Cardiac fibroblast (primary cell): ENCODE results near the gene TVP23A.
"Not testable (repeated sequence)": the region's sequence is repeated elsewhere in the genome, so short reads cannot be mapped to it uniquely, and the experiment has no call there.

Experiments
- DNase-seq, 2 donors: peaks; one replicate each; pipeline versions ENCODE4 v3.0.0 to v3.0.0-alpha.2; 2010; ENCODE audit warnings: low read depth in 2 of 2
- H3K4me3 ChIP-seq, 2 donors: replicated peaks in 1 of 2; 1 replicate in 1 of 2; 2 replicates in 1 of 2; pipeline ENCODE4 v1.5.1; 2011; ENCODE audit warnings: low read depth in 2 of 2, low read length in 2 of 2, mild to moderate bottlenecking in 2 of 2, moderate library complexity in 1 of 2
- TF ChIP-seq, protein P1 (sequence below): IDR thresholded peaks from one replicate; pipeline ENCODE4 v1.5.1; 2011; ENCODE audit warnings: low read depth, mild to moderate bottlenecking, low read length, inconsistent platforms

TVP23A gene

DNA sequence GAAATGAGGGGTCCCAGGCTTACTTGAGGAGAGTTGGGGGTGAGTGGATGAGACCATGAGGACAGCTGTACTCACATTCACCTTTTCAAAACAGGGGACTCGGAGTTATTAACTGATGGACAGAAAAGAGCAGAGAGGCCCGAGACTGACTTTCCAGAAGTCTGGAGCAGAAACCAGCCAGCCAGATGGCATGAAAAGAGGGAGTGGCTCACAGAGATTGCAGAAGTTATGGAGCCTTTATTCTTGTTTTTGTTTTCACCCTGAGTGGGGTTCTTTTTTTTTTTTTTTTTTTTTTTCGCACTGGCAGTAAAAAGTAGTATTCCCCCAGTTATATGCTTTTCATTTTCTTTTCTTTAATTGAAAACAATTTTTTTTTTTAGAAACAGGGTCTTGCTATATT lies 18.9 kb downstream of the TVP23A start:
- no peak for DNase-seq
- TF ChIP-seq, protein P1, sequence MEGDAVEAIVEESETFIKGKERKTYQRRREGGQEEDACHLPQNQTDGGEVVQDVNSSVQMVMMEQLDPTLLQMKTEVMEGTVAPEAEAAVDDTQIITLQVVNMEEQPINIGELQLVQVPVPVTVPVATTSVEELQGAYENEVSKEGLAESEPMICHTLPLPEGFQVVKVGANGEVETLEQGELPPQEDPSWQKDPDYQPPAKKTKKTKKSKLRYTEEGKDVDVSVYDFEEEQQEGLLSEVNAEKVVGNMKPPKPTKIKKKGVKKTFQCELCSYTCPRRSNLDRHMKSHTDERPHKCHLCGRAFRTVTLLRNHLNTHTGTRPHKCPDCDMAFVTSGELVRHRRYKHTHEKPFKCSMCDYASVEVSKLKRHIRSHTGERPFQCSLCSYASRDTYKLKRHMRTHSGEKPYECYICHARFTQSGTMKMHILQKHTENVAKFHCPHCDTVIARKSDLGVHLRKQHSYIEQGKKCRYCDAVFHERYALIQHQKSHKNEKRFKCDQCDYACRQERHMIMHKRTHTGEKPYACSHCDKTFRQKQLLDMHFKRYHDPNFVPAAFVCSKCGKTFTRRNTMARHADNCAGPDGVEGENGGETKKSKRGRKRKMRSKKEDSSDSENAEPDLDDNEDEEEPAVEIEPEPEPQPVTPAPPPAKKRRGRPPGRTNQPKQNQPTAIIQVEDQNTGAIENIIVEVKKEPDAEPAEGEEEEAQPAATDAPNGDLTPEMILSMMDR, result no peak
- no peak overlapping the region for H3K4me3 ChIP-seq

DNA sequence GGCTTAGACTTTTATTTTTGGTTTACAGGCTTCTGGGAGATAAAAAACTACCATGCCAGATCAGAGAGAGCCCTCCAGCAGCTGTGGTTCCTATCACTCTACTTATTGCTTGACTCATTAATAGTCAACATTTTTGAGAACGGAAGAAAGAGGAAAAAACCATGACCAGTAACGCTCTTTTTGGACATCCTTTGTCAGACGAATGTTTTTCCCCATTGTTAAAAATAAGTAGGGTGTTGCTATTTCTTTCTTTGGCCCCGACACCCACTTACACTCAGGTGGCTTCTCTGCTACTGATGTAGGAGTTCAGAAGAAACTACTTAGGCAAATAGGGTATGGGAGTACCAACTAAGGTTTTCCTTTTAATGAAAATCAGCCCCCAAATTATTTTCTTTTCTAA lies 27.5 kb downstream of the TVP23A start:
- DNase-seq, result no peak
- H3K4me3 ChIP-seq, result no peak overlapping the region
- TF ChIP-seq, protein P1, result no peak

GRCh38 chr16:10788630-10789029 lies 30.0 kb downstream of the TVP23A start:
- not testable (repeated sequence) for H3K4me3 ChIP-seq, DNase-seq

DNA sequence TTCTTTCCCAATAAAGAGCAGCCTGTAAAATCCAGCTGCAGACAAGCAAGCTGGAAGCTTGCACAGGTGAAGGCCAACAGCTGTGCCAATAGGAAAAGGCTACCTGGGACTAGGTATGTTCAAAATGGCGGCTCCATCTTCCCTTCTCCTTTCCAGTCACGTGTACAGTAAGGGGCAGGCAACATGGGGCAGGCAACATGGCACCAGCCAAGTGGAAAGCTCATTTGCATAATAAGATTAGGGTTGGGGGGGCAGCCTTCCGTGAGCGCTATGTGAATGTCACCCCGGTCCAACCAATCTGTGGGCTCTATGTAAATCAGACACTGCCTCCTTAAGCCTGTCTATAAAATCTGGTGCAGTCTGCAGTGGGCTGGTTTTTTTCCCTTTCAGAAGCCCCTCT lies 31.3 kb downstream of the TVP23A start:
- TF ChIP-seq, protein P1, result no peak

GRCh38 chr16:10782628-10783027 lies 36.0 kb downstream of the TVP23A start:
- no peak for DNase-seq
- H3K4me3 ChIP-seq, result no peak overlapping the region
- TF ChIP-seq, protein P1, result no peak

More for the DNA sequence above, 31.3 kb downstream of the TVP23A start:
- no peak for DNase-seq
- no peak overlapping the region for H3K4me3 ChIP-seq

DNA sequence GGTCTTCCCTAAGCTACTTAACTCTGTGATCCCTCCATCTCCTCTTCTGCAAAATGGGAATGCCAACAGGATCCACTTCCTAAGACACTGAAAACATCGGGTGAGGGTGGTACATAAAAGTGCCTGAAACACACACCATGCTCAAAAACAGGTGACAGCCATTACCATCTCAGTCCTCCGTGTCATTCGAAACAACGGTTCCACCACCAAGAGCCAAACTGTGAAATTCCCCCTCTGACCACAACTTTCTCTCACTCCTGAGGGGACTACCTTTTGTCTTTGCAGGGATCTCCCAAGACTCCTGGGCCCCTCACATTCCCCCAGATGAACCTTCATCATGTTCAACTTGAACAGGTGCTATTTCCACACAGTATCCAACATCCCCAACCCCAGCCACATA lies 38.0 kb downstream of the TVP23A start:
- no peak overlapping the region for H3K4me3 ChIP-seq
- no peak for DNase-seq
- TF ChIP-seq, protein P1, result no peak

DNA sequence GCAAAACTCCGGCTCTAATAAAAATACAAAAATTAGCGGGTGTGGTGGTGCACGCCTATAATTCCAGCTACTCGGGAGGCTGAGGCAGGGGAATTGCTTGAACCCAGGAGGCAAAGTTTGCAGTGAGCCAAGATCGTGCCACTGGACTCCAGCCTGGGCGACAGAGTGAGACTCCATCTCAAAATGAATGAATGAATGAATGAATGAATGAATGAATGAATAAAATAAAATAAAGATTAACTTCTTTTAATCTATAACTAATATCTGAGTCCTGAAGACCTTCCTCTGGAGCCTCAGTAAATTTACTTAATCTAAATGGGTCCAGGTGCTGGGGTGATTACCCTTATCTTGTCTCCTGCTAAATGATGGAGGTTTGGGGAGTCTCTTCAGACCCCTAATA lies 38.7 kb downstream of the TVP23A start:
- not testable (repeated sequence) for H3K4me3 ChIP-seq

GRCh38 chr16:10777356-10777755 lies 41.2 kb downstream of the TVP23A start:
- DNase-seq, result no peak
- TF ChIP-seq, protein P1, result no peak
- no peak overlapping the region for H3K4me3 ChIP-seq

More for the DNA sequence above, 38.7 kb downstream of the TVP23A start:
- not testable (repeated sequence) for DNase-seq

GRCh38 chr16:10776923-10777322 lies 41.7 kb downstream of the TVP23A start:
- H3K4me3 ChIP-seq, DNase-seq: not testable (repeated sequence)
